Measurements from ENCODE around the gene MBD3. TPM values are rescaled to one million over a fixed set of nuclear protein-coding genes. Genes with fewer than 3 reads are reported as not detected.
"Not testable (repeated sequence)": the region's sequence is repeated elsewhere in the genome, so short reads cannot be mapped to it uniquely, and the experiment has no call there.

Gene MBD3, protein sequence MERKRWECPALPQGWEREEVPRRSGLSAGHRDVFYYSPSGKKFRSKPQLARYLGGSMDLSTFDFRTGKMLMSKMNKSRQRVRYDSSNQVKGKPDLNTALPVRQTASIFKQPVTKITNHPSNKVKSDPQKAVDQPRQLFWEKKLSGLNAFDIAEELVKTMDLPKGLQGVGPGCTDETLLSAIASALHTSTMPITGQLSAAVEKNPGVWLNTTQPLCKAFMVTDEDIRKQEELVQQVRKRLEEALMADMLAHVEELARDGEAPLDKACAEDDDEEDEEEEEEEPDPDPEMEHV
- 100 to 1,000 TPM in 1 of 2 donors, 10 to 100 TPM in 1; 71.5 to 128 TPM for total RNA-seq

DNA sequence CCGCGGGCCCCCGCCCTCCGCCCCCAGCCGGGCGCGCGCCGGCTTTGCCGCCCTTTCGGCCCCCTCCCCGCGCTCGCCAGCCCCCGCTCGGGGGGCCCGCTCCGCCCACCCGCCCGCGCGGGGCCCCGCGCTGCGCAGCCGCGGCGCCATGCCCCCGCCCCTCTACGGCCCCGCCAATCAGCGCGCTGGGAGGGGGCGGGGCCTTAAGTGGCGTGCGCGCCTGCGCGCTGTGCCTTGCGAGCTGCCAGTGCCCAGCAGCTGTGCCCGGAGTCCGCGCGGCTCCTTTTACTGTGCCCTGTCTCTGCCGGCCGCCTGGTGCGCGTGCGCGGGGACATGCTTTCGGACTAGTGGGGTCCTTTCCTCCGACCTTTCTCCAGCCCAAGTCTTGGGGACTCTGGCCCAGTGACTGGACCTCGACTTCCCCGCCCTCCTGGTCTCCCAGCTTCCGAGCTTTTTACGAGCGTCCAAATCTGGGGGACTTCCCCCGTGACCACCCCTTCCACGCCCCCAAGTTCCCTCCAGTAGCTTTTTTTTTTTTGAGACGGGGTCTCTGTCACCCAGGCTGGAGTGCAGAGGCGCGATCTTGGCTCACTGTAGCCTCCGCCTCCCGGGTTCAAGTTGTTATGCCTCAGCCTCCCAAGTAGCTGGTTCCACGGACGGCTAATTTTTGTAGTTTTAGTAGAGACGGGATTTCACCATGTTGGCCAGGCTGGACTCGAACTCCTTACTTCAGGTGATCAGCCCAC is at the start of gene MBD3:
Gene MBD3, minus strand, starts transcription at position 111 of the 746 bp plus-strand sequence. CDS start 234 bp downstream, outside the sequence.
- Mint-ChIP-seq H3K27me3 (no peaks in the 10 kb centered on the region), H3K4me1 (no peaks in the 10 kb centered on the region), H3K9me3 (no peaks in the 10 kb centered on the region), H3K4me3 (peak within 1 kb of the TSS; percentile 95), H3K36me3 (ENCODE audit: low read depth) (peaks cover 59% of the 10 kb centered on the region), H3K27ac (peak within 1 kb of the TSS; percentile 91)
- ATAC-seq (replicated peaks): peak; percentile 88

- H3K27me3 Mint-ChIP-seq; H3K4me3 Mint-ChIP-seq; H3K9me3 Mint-ChIP-seq; ATAC-seq (replicated peaks); H3K4me1 Mint-ChIP-seq; H3K27ac Mint-ChIP-seq: not testable (repeated sequence)
- peaks cover 76% of the 10 kb centered on the region for H3K36me3 Mint-ChIP-seq (ENCODE audit: low read depth)
Measured at GRCh38 chr19:1640893-1641448, 48.3 kb upstream of the MBD3 start.

DNA sequence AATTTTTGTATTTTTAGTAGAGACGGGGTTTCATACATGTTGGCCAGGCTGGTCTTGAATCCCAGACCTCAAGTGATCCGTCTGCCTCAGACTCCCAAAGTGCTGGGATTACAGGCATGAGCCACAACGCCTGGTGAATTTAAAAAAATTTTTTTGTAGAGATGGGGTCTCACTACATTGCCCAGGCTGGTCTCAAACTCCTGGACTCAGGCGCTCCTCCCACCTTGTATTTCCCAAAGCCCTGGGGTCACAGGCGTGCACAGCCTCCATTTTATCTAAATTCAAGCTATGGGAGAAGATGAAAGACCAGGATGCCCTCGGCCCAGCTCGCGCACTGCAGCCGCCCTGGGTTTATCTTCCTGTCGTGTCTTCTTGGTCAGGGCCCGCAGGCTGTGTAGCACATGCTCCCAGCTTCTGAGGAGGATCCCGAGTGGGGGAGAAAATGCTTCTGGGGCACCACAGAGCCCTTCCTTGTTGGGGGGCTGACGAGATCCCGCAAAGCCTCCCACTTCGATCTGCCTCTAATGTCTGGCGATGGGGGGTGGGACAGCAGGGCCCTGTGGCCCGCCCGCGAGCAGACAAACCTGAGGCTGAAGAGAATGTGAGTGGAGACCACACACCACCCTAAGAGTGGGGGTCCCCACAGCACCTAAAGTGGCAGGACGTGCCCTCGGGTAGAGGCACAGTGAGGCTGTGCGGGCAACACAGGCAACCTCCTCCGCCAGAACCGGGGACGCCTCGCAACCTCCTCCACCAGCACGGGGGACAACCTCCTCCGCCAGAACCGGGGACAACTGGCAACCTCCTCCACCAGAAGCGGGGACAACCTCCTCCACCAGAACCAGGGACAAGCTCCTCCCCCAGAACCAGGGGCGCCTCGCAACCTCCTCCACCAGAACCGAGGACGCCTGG is 43.9 kb upstream of the MBD3 start:
- Mint-ChIP-seq H3K9me3 (no peaks in the 10 kb centered on the region), H3K27me3 (no peaks in the 10 kb centered on the region), H3K4me3 (no peak overlapping the region), H3K4me1 (no peaks in the 10 kb centered on the region), H3K27ac (no peak overlapping the region), H3K36me3 (ENCODE audit: low read depth) (peaks cover 60% of the 10 kb centered on the region)
- no peak for ATAC-seq (replicated peaks)

- peaks cover 46% of the 10 kb centered on the region for H3K36me3 Mint-ChIP-seq (ENCODE audit: low read depth)
- ATAC-seq (replicated peaks): no peak
- H3K27ac Mint-ChIP-seq: no peak overlapping the region
- no peak overlapping the region for H3K4me3 Mint-ChIP-seq
- H3K27me3 Mint-ChIP-seq: no peaks in the 10 kb centered on the region
- H3K4me1 Mint-ChIP-seq: no peaks in the 10 kb centered on the region
- H3K9me3 Mint-ChIP-seq: no peaks in the 10 kb centered on the region
Measured at GRCh38 chr19:1634938-1635243, 42.2 kb upstream of the MBD3 start.

DNA sequence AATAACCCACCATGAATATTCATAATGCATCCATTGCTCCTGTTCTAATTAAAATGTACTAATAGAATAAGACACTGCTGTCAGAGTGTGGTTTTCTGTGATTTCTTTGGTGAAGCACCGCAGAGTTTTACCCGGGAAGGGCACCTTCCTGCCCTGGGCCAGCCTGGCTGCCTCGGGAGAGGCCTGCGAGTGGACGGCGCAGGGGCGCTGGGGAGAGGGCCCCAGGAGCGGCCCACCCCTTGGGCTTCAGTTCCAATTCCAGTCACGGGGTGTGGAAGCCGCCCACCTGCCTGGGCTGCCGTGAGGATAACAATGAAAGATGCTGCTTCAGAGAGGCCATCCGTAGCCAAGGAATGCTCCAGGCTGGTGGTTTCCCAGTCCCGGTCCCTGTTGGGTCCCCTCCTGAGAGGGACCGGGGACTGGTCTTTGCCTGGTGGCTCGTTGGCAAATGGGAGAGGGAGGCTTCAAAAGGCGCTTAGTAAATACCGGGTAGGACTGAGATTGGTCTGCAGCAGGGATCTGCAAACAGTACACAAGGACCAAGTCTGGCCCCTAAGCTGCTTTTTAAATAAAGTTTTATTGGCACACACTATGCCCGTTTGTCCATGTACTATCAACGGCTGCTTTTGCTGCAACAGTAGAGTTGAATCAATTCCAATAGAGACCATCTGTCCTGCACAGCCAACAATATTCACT is 41.7 kb upstream of the MBD3 start:
- Mint-ChIP-seq H3K9me3 (no peaks in the 10 kb centered on the region), H3K4me3 (no peak overlapping the region), H3K36me3 (ENCODE audit: low read depth) (peaks cover 41% of the 10 kb centered on the region), H3K27ac (no peak overlapping the region), H3K4me1 (no peaks in the 10 kb centered on the region), H3K27me3 (no peaks in the 10 kb centered on the region)
- ATAC-seq (replicated peaks): no peak

DNA sequence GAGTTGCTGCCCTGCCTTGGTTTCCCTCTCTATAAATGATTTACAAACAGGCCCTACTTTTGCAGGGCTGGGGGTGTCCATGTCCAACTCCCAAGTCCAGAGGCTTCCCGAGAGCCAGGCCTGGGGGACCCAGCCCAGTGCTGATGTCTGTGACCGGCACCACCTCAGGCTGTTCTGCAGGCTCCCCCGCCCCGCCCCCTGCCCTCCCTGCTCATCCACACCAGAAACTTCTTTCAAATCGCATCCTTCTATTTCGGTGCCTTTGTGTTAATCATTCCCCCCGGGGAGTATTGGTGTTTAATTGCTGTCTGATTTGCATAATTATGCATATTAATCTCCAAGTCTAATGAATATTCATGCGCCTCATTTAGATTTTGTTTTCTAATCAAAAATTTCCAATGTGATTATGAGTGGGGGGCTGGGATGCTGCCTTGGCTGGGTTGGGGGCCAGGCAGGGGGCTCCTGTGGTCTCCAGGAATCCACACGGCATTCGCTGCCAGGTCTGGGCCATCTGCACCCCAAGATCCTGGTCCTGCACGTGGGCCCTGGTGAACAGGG is 40.7 kb upstream of the MBD3 start:
- H3K36me3 Mint-ChIP-seq (ENCODE audit: low read depth): peaks cover 31% of the 10 kb centered on the region
- no peaks in the 10 kb centered on the region for H3K4me1 Mint-ChIP-seq
- no peak overlapping the region for H3K4me3 Mint-ChIP-seq
- no peak overlapping the region for H3K27ac Mint-ChIP-seq
- no peak for ATAC-seq (replicated peaks)
- no peaks in the 10 kb centered on the region for H3K9me3 Mint-ChIP-seq
- no peaks in the 10 kb centered on the region for H3K27me3 Mint-ChIP-seq

GRCh38 chr19:1632462-1633268 is 40.0 kb upstream of the MBD3 start:
- H3K27ac Mint-ChIP-seq: no peak overlapping the region
- H3K36me3 Mint-ChIP-seq (ENCODE audit: low read depth): peaks cover 24% of the 10 kb centered on the region
- H3K9me3 Mint-ChIP-seq: no peaks in the 10 kb centered on the region
- no peak overlapping the region for H3K4me3 Mint-ChIP-seq
- H3K27me3 Mint-ChIP-seq: no peaks in the 10 kb centered on the region
- ATAC-seq (replicated peaks): no peak
- no peaks in the 10 kb centered on the region for H3K4me1 Mint-ChIP-seq

DNA sequence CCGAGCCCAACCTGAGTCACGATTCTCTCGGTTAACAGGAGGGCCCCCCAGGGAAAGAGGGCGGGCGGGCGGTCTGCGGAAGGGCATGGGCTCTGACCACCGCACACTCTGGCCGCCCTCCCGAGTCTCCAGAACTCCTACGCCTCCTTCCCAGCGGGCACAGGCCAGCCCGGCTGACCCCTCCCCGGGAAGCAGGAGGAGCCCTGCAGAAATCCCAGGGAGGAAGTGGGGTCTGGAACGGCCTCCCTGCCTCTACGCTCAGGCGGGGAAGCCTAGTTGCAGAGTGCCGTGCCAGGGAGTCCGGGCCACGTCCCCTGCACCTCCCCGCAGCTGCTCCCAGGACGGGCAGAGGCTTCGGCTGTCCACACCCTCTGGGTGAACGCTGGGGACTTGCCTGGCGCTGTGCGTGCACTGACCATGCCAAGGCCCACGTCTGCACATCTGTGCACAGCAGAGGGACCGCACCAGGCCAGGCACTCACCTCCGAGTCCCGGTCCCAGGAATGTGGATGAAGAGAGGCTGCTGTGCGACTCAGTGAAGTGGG is 39.0 kb upstream of the MBD3 start:
- Mint-ChIP-seq H3K27ac (no peak overlapping the region), H3K4me1 (no peaks in the 10 kb centered on the region), H3K4me3 (no peak overlapping the region), H3K36me3 (ENCODE audit: low read depth) (peaks cover 14% of the 10 kb centered on the region), H3K27me3 (no peaks in the 10 kb centered on the region), H3K9me3 (no peaks in the 10 kb centered on the region)
- no peak for ATAC-seq (replicated peaks)

GRCh38 chr19:1630811-1631210 is 38.1 kb upstream of the MBD3 start:
- Mint-ChIP-seq H3K36me3 (ENCODE audit: low read depth) (peaks cover 11% of the 10 kb centered on the region), H3K27me3 (no peaks in the 10 kb centered on the region), H3K27ac (no peak overlapping the region), H3K4me1 (no peaks in the 10 kb centered on the region), H3K4me3 (no peak overlapping the region), H3K9me3 (no peaks in the 10 kb centered on the region)
- ATAC-seq (replicated peaks): no peak

DNA sequence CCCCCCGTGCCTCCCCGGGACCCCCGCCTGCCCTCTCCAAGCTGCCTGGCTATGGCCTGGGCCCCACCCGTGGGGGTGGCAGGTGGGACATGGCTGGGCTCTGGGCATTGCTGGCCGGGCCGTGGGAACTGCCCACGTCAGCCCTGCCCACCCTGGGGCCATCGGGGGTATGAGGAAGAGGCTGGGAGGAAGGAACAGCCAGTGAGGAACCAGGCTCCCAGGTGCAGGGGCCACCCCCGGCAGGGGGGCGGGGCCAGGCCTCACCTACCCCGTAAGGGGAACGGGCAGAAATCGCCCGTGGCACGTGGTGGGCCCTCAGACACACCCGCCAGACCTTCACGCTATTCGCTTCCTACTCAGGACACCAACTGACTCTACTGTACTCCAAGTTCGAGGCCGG is 37.3 kb upstream of the MBD3 start:
- Mint-ChIP-seq H3K4me1 (no peaks in the 10 kb centered on the region), H3K4me3 (no peak overlapping the region), H3K27ac (no peak overlapping the region), H3K9me3 (no peaks in the 10 kb centered on the region), H3K27me3 (no peaks in the 10 kb centered on the region), H3K36me3 (ENCODE audit: low read depth) (peaks cover 8% of the 10 kb centered on the region)
- ATAC-seq (replicated peaks): no peak

- Mint-ChIP-seq H3K4me1 (no peaks in the 10 kb centered on the region), H3K36me3 (ENCODE audit: low read depth) (peaks cover 14% of the 10 kb centered on the region), H3K4me3 (no peak overlapping the region), H3K27ac (no peak overlapping the region), H3K9me3 (no peaks in the 10 kb centered on the region), H3K27me3 (no peaks in the 10 kb centered on the region)
- no peak for ATAC-seq (replicated peaks)
Measured at GRCh38 chr19:1629256-1629808, 36.7 kb upstream of the MBD3 start.

GRCh38 chr19:1627194-1627593 is 34.5 kb upstream of the MBD3 start:
- Mint-ChIP-seq H3K4me3 (no peak overlapping the region), H3K9me3 (no peaks in the 10 kb centered on the region), H3K36me3 (ENCODE audit: low read depth) (peaks cover 26% of the 10 kb centered on the region), H3K27ac (no peak overlapping the region), H3K4me1 (no peaks in the 10 kb centered on the region), H3K27me3 (no peaks in the 10 kb centered on the region)
- no peak for ATAC-seq (replicated peaks)

Measured in activated T-helper 17 cell treated with anti-CD3 and anti-CD28 coated beads, Interleukin-2, amount 50 U/mL, for 72 hours (primary cell).